Ascending aorta (tissue), 2 donors: ENCODE data around the gene ZBED2. TPM values are rescaled to one million over a fixed set of nuclear protein-coding genes. Genes with fewer than 3 reads are reported as not detected.
"Not testable (repeated sequence)": the region's sequence is repeated elsewhere in the genome, so short reads cannot be mapped to it uniquely, and the experiment has no call there.

ENCODE experiments used
- DNase-seq, 2 donors: peaks; one replicate each; pipeline ENCODE4 v3.0.0-alpha.2; 2019; ENCODE audit warnings: low spot score in 2 of 2
- H3K27ac ChIP-seq, 2 donors: fragments of 200-600 bp; sonication (generic); one replicate each; pipeline ENCODE4 v1.5.1; 2016 to 2017; ENCODE audit warnings: mild to moderate bottlenecking in 1 of 2
- H3K27me3 ChIP-seq: fragments of 200-600 bp; sonication (generic); one replicate; pipeline ENCODE4 v1.5.1; 2017
- H3K36me3 ChIP-seq, 2 donors: fragments of 200-600 bp; sonication (generic); one replicate each; pipeline ENCODE4 v1.5.1; 2016
- H3K4me1 ChIP-seq, 2 donors: fragments of 200-600 bp; sonication (generic); one replicate each; pipeline ENCODE4 v1.5.1; 2016 to 2017; ENCODE audit warnings: mild to moderate bottlenecking in 1 of 2
- H3K4me3 ChIP-seq, 2 donors: fragments of 200-600 bp; sonication (generic); one replicate each; pipeline ENCODE4 v1.5.1; 2016 to 2017; ENCODE audit warnings: mild to moderate bottlenecking in 1 of 2
- H3K9me3 ChIP-seq, 2 donors: fragments of 200-600 bp; sonication (generic); one replicate each; pipeline ENCODE4 v1.5.1; 2016
- intact Hi-C: fragments of 100-400 bp; cut with DNase I; formaldehyde crosslinking; loops from one replicate; pipeline ENCODE4 v1.15.1; 2023
- total RNA-seq: library from RNA; depleted of rRNA; stranded (reverse); fragments of >200 nt; gene quantifications from one replicate; pipeline ENCODE4 v1.1.0, GENCODE V29; 2016
- TF ChIP-seq, protein P1 (sequence below), 3 experiments: fragments of 200-600 bp in 2 of 3; fragments of 450-650 bp in 1 of 3; sonication (generic) in 2 of 3; IDR thresholded peaks; one replicate each; pipeline ENCODE4 v1.5.1; 2016 to 2019; ENCODE audit warnings: antibody characterized with exemption in 3 of 3, mild to moderate bottlenecking in 1 of 3, moderate library complexity in 1 of 3

ZBED2 gene, protein sequence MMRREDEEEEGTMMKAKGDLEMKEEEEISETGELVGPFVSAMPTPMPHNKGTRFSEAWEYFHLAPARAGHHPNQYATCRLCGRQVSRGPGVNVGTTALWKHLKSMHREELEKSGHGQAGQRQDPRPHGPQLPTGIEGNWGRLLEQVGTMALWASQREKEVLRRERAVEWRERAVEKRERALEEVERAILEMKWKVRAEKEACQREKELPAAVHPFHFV
- total RNA-seq = 1.4 TPM

DNA sequence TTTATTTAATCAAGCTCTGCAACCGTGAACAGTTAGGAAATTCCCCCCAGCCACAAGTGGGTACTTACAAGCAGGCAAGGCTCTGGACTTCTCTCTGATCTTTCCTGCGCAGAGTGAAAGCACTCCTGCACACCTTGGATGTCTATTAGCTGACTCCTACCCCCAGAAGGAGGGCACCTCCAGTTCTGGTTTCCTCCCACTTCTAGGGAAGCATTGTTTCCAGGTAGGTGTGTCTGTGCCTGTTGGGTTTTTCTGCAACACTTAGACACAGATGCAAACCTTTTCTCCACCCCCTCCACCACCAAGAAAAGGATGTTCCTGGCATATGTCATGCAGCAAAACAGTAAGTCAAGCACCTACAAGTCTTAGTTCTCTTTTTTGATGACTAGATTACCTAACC, at the start of gene ZBED2:
TSS of gene ZBED2 (minus strand) at position 115 of the 400 bp plus-strand sequence. CDS start 1,145 bp downstream, outside the sequence.
- H3K27ac ChIP-seq = no peak within 1 kb of the TSS
- no peak within 1 kb of the TSS for H3K4me3 ChIP-seq
- H3K36me3 ChIP-seq = no peaks in the 10 kb centered on the region
- intact Hi-C loops = no loop called here
- no peaks in the 10 kb centered on the region for H3K4me1 ChIP-seq
- TF ChIP-seq, protein P1, sequence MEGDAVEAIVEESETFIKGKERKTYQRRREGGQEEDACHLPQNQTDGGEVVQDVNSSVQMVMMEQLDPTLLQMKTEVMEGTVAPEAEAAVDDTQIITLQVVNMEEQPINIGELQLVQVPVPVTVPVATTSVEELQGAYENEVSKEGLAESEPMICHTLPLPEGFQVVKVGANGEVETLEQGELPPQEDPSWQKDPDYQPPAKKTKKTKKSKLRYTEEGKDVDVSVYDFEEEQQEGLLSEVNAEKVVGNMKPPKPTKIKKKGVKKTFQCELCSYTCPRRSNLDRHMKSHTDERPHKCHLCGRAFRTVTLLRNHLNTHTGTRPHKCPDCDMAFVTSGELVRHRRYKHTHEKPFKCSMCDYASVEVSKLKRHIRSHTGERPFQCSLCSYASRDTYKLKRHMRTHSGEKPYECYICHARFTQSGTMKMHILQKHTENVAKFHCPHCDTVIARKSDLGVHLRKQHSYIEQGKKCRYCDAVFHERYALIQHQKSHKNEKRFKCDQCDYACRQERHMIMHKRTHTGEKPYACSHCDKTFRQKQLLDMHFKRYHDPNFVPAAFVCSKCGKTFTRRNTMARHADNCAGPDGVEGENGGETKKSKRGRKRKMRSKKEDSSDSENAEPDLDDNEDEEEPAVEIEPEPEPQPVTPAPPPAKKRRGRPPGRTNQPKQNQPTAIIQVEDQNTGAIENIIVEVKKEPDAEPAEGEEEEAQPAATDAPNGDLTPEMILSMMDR (IDR thresholded peaks at IDR 0.05) = no peak
- no peaks in the 10 kb centered on the region for H3K27me3 ChIP-seq
- no peaks in the 10 kb centered on the region for H3K9me3 ChIP-seq
- DNase-seq = no peak

DNA sequence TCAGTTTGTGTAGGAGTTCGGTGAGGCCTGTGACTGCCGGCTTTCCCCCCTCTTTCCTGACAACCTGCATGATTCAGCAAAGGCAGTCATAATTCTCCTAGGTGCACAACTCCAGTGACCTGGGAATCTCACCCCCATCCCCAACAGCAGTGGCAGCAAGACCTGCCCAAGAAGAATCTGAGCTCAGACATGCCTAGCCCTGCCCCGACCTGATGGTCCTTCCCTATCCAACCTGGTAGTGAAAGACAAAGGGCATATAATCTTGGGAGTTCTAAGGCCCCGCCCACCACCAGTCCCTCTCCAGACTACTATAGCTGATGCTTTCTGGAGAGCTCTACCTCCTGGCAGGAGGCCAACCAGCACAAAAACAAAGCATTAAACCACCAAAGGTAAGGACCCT, 44.2 kb upstream of the ZBED2 start:
- intact Hi-C loops = no loop called here
- no peak overlapping the region for H3K4me3 ChIP-seq
- H3K36me3 ChIP-seq = no peaks in the 10 kb centered on the region
- DNase-seq = no peak
- TF ChIP-seq, protein P1 (IDR thresholded peaks at IDR 0.05) = no peak
- no peaks in the 10 kb centered on the region for H3K27me3 ChIP-seq
- H3K4me1 ChIP-seq = no peaks in the 10 kb centered on the region
- peaks cover 0 to 5% of the 10 kb centered on the region in 2 donors for H3K9me3 ChIP-seq
- no peak overlapping the region for H3K27ac ChIP-seq

DNA sequence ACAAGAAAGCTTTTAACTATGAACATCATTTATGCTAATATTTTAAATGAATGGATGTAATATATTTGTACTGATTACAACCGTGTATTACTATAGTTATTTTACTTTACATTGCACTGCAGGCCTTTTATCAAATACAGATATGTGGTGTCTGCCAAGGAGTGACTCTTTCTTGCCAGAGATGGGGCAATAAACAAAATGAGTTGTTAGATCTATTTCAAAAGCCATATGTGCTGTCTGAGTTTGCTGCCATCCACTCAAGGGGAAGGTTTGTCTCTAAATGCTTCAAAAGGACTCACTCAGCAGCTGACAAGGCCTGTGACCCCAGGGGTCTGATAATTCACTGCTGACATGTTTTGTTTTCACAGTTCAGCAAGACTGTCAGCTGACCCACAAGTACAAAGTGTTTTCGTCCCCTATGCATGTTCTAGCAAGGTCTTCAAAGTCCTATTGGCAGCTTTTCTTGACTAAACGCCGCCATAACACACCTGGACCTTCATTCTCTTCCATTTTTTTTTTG, 41.3 kb upstream of the ZBED2 start:
- Histone ChIP-seq H3K27me3 (no peaks in the 10 kb centered on the region), H3K9me3 (no peaks in the 10 kb centered on the region), H3K4me3 (no peak overlapping the region), H3K27ac (no peak overlapping the region), H3K4me1 (no peaks in the 10 kb centered on the region), H3K36me3 (no peaks in the 10 kb centered on the region)
- TF ChIP-seq, protein P1 (IDR thresholded peaks at IDR 0.05) = no peak
- intact Hi-C loops = no loop called here
- no peak for DNase-seq

DNA sequence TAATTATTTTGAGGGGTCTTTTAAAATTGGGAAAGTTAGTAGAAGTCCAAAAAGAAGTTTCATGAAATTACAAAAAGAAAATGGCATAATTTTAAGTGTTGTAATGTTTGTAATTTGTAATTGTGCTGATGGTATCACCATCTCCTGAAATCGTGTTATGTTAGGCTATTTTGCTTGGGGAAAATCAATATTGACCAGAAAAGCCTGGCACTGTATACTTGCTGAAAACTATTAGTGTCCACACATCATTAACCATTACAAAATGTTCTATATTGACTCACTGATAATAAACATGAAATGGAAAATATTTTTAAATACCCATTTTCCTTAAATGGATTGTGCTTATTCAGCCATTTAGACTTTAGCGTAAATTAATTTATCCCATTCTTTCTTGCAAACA, 40.3 kb upstream of the ZBED2 start:
- no peaks in the 10 kb centered on the region for H3K27me3 ChIP-seq
- intact Hi-C loops = no loop called here
- TF ChIP-seq, protein P1 (IDR thresholded peaks at IDR 0.05) = no peak
- no peaks in the 10 kb centered on the region for H3K36me3 ChIP-seq
- no peaks in the 10 kb centered on the region for H3K9me3 ChIP-seq
- H3K4me3 ChIP-seq = no peak overlapping the region
- DNase-seq = no peak
- H3K27ac ChIP-seq = no peak overlapping the region
- H3K4me1 ChIP-seq = no peaks in the 10 kb centered on the region

DNA sequence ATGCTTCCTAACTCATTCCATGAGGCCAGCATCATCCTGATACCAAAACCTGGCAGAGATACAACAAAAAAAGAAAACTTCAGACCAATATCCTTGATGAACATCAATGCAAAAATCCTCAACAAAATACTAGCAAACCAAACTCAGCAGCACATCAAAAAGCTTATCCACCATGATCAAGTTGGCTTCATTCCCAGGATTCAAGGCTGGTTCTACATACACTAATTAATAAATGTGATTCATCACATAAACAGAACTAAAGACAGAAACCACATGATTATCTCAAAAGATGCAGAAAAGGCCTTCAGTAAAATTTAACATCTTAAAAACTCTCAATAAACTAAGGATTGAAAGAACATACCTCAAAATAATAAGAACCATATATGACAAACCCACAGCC, 35.5 kb upstream of the ZBED2 start:
- H3K4me3 ChIP-seq, H3K36me3 ChIP-seq, DNase-seq, H3K4me1 ChIP-seq, intact Hi-C loops, H3K27ac ChIP-seq, H3K27me3 ChIP-seq: not testable (repeated sequence)
- peaks cover 8 to 13% of the 10 kb centered on the region in 2 donors for H3K9me3 ChIP-seq

DNA sequence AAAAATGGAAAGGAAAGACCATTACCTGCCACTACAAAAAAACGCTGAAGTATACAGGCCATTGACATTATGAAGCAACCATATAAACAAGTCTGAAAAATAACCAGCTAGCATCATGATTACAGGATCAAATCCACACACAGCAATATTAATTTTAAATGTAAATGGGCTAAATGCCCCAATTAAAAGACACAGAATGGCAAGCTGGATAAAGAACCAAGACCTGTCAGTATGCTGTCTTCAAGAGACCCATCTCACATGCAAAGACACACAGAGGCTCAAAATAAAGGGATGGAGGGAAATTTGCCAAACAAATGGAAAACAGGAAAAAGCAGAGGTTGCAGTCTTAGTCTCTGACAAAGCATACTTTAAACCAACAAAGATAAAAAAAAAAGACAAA, 33.9 kb upstream of the ZBED2 start:
- H3K36me3 ChIP-seq, DNase-seq, H3K27ac ChIP-seq, intact Hi-C loops, H3K27me3 ChIP-seq, H3K4me3 ChIP-seq, H3K4me1 ChIP-seq: not testable (repeated sequence)
- H3K9me3 ChIP-seq = peaks cover 8 to 13% of the 10 kb centered on the region in 2 donors
